IPS-15b (cell line): ENCODE measurements around the gene MS4A8.

Source experiments
- H3K27me3 ChIP-seq: one replicate; pipeline ENCODE4 v1.6.1; 2013; ENCODE audit warnings: low read length; ENCODE audit not compliant: control insufficient read depth, insufficient read depth
- H3K36me3 ChIP-seq: one replicate; pipeline ENCODE4 v1.6.1; 2013; ENCODE audit warnings: low read length; ENCODE audit not compliant: control insufficient read depth, insufficient read depth
- H3K4me1 ChIP-seq: one replicate; pipeline ENCODE4 v1.6.1; 2013; ENCODE audit warnings: mild to moderate bottlenecking, low read length; ENCODE audit not compliant: control insufficient read depth, insufficient read depth
- H3K4me3 ChIP-seq: one replicate; pipeline ENCODE4 v1.5.1; 2013; ENCODE audit warnings: low read depth, low read length
- H3K9ac ChIP-seq: one replicate; pipeline ENCODE4 v1.6.1; 2013; ENCODE audit warnings: low read depth, mild to moderate bottlenecking, low read length
- H3K9me3 ChIP-seq: one replicate; pipeline ENCODE4 v1.6.1; 2013; ENCODE audit warnings: mild to moderate bottlenecking, low read length; ENCODE audit not compliant: control insufficient read depth, insufficient read depth

MS4A8 gene

GRCh38 chr11:60731586-60731985 is 32.2 kb downstream of the MS4A8 start:
- Histone ChIP-seq H3K9ac (no peak overlapping the region), H3K4me1 (no peaks in the 10 kb centered on the region), H3K4me3 (no peak overlapping the region), H3K27me3 (no peaks in the 10 kb centered on the region), H3K36me3 (no peaks in the 10 kb centered on the region), H3K9me3 (no peaks in the 10 kb centered on the region)

DNA sequence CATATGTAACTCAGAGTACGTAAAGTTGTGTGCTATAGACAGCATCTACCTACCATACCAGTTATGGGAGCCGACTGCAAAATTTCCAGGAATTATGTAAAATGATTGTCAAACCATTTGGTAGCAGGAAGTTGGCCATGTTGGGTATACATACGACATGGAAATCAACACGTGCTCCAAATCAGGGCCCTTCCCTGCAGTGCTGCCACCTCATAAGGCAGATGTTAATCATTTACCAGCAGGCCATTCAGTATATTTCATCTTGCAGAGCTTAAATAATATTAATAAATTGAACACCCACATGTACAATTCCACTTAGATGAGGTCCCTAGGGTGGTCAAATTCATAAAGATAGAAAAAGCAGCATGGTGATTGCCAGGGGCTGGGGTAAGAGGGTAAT is 34.9 kb downstream of the MS4A8 start:
- Histone ChIP-seq H3K9me3 (no peaks in the 10 kb centered on the region), H3K27me3 (no peaks in the 10 kb centered on the region), H3K4me1 (no peaks in the 10 kb centered on the region), H3K9ac (no peak overlapping the region), H3K36me3 (no peaks in the 10 kb centered on the region), H3K4me3 (no peak overlapping the region)

GRCh38 chr11:60739114-60739513 is 39.7 kb downstream of the MS4A8 start:
- no peaks in the 10 kb centered on the region for H3K27me3 ChIP-seq
- H3K4me3 ChIP-seq, result no peak overlapping the region
- no peak overlapping the region for H3K9ac ChIP-seq
- H3K4me1 ChIP-seq, result no peaks in the 10 kb centered on the region
- no peaks in the 10 kb centered on the region for H3K9me3 ChIP-seq
- H3K36me3 ChIP-seq, result no peaks in the 10 kb centered on the region

GRCh38 chr11:60740573-60740972 is 41.2 kb downstream of the MS4A8 start:
- H3K36me3 ChIP-seq, result no peaks in the 10 kb centered on the region
- H3K9ac ChIP-seq, result no peak overlapping the region
- no peaks in the 10 kb centered on the region for H3K9me3 ChIP-seq
- H3K4me1 ChIP-seq, result no peaks in the 10 kb centered on the region
- no peaks in the 10 kb centered on the region for H3K27me3 ChIP-seq
- H3K4me3 ChIP-seq, result no peak overlapping the region

- Histone ChIP-seq H3K27me3 (no peaks in the 10 kb centered on the region), H3K9ac (no peak overlapping the region), H3K36me3 (no peaks in the 10 kb centered on the region), H3K9me3 (no peaks in the 10 kb centered on the region), H3K4me3 (no peak overlapping the region), H3K4me1 (no peaks in the 10 kb centered on the region)
These were observed 42.0 kb downstream of the MS4A8 start for GRCh38 chr11:60741421-60741820.

- Histone ChIP-seq H3K4me1 (no peaks in the 10 kb centered on the region), H3K9me3 (no peaks in the 10 kb centered on the region), H3K4me3 (no peak overlapping the region), H3K36me3 (no peaks in the 10 kb centered on the region), H3K27me3 (no peaks in the 10 kb centered on the region), H3K9ac (no peak overlapping the region)
These were observed 43.6 kb downstream of the MS4A8 start for GRCh38 chr11:60743058-60743457.

DNA sequence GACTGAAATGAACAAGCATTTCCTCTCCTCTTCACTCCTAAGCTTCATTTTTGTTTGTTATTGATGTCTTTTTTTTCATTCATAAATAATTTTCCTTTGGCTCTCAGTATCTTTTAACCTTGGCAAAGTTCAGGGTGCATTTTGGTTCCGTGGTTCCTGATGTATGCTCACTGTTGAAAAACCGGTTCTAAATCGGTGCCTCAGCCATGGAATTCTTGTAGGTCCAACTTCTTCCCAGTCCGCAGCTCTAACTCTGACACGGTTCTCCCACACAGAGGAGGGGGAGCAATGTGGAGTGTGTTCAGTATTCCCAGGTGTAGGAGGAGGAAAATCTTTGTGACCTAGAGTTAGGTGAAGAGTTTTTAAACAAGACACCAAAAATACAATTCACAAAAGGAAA is 44.7 kb downstream of the MS4A8 start:
- Histone ChIP-seq H3K4me3 (no peak overlapping the region), H3K9me3 (no peaks in the 10 kb centered on the region), H3K9ac (no peak overlapping the region), H3K36me3 (no peaks in the 10 kb centered on the region), H3K27me3 (no peaks in the 10 kb centered on the region), H3K4me1 (no peaks in the 10 kb centered on the region)

DNA sequence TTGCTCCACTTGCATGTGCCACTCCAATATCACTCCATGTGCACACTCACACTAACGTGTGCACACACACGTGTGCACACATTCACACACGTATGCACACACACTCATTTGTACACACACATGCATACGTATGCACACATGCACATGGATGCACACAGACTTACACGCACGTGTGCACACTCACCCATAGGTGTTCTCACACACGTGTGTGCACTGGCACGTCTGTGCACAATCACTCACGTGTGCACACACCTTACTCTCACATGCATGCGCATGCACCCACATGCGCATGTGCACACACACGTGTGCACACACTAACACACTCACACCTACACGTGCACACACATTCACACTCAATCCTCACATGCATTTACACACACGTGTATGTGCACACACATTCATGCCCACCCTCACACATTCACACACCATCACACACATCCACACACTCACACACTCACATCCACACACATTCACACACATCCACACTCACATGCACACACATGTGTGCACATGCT is 48.0 kb downstream of the MS4A8 start:
- no peak overlapping the region for H3K9ac ChIP-seq
- no peaks in the 10 kb centered on the region for H3K27me3 ChIP-seq

GRCh38 chr11:60748225-60748624 is 48.8 kb downstream of the MS4A8 start:
- Histone ChIP-seq H3K9ac (no peak overlapping the region), H3K4me1 (peaks cover under 1% of the 10 kb centered on the region), H3K9me3 (no peaks in the 10 kb centered on the region), H3K36me3 (no peaks in the 10 kb centered on the region), H3K27me3 (no peaks in the 10 kb centered on the region), H3K4me3 (no peak overlapping the region)

More for the DNA sequence above, 48.0 kb downstream of the MS4A8 start:
- H3K4me3 ChIP-seq, result no peak overlapping the region
- H3K36me3 ChIP-seq, result no peaks in the 10 kb centered on the region
- H3K4me1 ChIP-seq, result no peaks in the 10 kb centered on the region
- no peaks in the 10 kb centered on the region for H3K9me3 ChIP-seq

DNA sequence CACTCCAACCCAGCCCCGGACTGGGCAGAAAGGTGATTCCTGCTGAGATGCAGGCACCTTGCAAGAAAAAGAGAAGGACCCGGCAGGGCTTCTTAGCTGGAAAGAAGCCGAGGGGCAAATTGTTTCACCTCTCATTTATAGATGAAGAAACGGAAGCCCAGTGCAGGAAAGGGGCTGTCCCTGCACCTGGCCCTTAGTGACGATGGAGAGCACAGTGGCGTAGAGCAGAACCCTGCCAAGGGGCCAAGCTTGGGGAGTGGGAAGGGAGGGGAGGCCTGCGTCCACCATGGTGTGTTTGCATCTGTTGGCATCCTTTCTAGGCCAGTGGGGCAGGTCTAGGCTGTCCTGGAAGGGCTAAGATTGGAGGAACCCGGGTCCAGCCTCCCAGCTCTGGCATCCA is 49.4 kb downstream of the MS4A8 start:
- Histone ChIP-seq H3K9ac (no peak overlapping the region), H3K27me3 (no peaks in the 10 kb centered on the region), H3K4me1 (peaks cover 3% of the 10 kb centered on the region), H3K4me3 (no peak overlapping the region), H3K36me3 (no peaks in the 10 kb centered on the region), H3K9me3 (no peaks in the 10 kb centered on the region)

- no peak overlapping the region for H3K4me3 ChIP-seq
- no peaks in the 10 kb centered on the region for H3K36me3 ChIP-seq
- no peaks in the 10 kb centered on the region for H3K27me3 ChIP-seq
- H3K4me1 ChIP-seq, result peaks cover 3% of the 10 kb centered on the region
- H3K9ac ChIP-seq, result no peak overlapping the region
- H3K9me3 ChIP-seq, result no peaks in the 10 kb centered on the region
These were observed 51.5 kb downstream of the MS4A8 start for GRCh38 chr11:60750911-60751310.

DNA sequence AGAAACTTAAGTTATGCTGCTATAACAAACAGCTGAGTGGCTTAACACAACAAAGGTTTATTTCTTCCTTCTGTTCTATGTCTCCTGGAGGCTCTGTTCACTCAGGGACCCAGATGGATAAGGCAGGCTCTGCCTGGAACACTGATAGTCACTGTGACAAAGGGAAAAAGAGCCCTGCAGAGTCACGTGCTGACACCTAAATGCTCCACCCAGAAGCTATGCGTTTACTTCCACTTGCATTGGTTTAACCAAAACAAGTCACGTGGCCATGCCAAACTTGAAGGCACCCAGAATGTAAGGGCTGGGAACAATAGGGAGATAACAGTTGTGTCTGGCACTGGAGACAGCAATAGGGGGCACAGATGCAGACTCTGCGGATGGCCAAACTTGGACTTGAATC is 53.9 kb downstream of the MS4A8 start:
- H3K36me3 ChIP-seq, result no peaks in the 10 kb centered on the region

DNA sequence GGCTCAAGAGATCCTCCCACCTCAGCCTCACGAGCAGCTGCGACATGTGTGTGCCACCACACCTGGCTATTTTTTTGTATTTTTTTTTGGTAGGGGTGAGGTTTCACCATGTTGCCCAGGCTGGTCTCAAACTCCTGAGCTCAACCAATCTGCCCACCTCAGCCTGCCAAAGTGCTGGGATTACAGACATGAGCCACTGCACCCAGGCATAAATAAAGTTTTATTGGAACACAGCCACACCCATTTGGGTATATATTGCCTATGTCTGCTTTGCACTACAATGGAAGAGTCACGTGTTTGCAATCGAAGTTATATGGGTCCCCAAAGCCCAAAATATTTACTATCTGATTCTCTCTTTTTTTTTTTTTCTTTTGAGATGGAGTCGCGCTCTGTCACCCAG is 55.5 kb downstream of the MS4A8 start:
- Histone ChIP-seq H3K9me3 (no peaks in the 10 kb centered on the region), H3K9ac (no peak overlapping the region), H3K27me3 (no peaks in the 10 kb centered on the region), H3K4me3 (no peak overlapping the region), H3K4me1 (peaks cover 3% of the 10 kb centered on the region), H3K36me3 (no peaks in the 10 kb centered on the region)

More for the DNA sequence above, 53.9 kb downstream of the MS4A8 start:
- Histone ChIP-seq H3K9me3 (no peaks in the 10 kb centered on the region), H3K4me1 (peaks cover 3% of the 10 kb centered on the region), H3K27me3 (no peaks in the 10 kb centered on the region), H3K4me3 (no peak overlapping the region), H3K9ac (no peak overlapping the region)
